ENCODE results near the gene MS4A15. TPM values are rescaled to one million over a fixed set of nuclear protein-coding genes. Genes with fewer than 3 reads are reported as not detected.

MS4A15 gene
- total RNA-seq, 2 experiments from 2014 or later: not detected

- H3K4me1 Mint-ChIP-seq (ENCODE audit: low read depth): no peaks in the 10 kb centered on the region
- POLR2A ChIA-PET: no interaction called here
- no peak overlapping the region for H3K27ac Mint-ChIP-seq
- H3K27me3 Mint-ChIP-seq (ENCODE audit: low read depth): peaks cover 7% of the 10 kb centered on the region
- no peak overlapping the region for H3K4me3 Mint-ChIP-seq
- no peaks in the 10 kb centered on the region for H3K36me3 Mint-ChIP-seq (ENCODE audit: low read depth)
- ATAC-seq (no peak), DNase-seq (no peak)
- CTCF ChIA-PET: no interaction called here
- H3K9me3 Mint-ChIP-seq (ENCODE audit: insufficient read depth): no peaks in the 10 kb centered on the region
Observed at GRCh38 chr11:60734279-60734678, 22.4 kb upstream of the MS4A15 start.

- no peaks in the 10 kb centered on the region for H3K4me1 Mint-ChIP-seq (ENCODE audit: low read depth)
- no peak for ATAC-seq
- no peak for DNase-seq
- ChIA-PET CTCF (no interaction called here), POLR2A (no interaction called here)
- H3K36me3 Mint-ChIP-seq (ENCODE audit: low read depth): no peaks in the 10 kb centered on the region
- no peaks in the 10 kb centered on the region for H3K9me3 Mint-ChIP-seq (ENCODE audit: insufficient read depth)
- H3K27me3 Mint-ChIP-seq (ENCODE audit: low read depth): peaks cover 11% of the 10 kb centered on the region
- H3K27ac Mint-ChIP-seq: no peak overlapping the region
- H3K4me3 Mint-ChIP-seq: no peak overlapping the region
Observed at GRCh38 chr11:60739114-60739513, 17.6 kb upstream of the MS4A15 start.

- no peaks in the 10 kb centered on the region for H3K4me1 Mint-ChIP-seq (ENCODE audit: low read depth)
- H3K36me3 Mint-ChIP-seq (ENCODE audit: low read depth): no peaks in the 10 kb centered on the region
- peaks cover 11% of the 10 kb centered on the region for H3K27me3 Mint-ChIP-seq (ENCODE audit: low read depth)
- CTCF ChIA-PET: no interaction called here
- H3K4me3 Mint-ChIP-seq: no peak overlapping the region
- H3K27ac Mint-ChIP-seq: no peak overlapping the region
- no peaks in the 10 kb centered on the region for H3K9me3 Mint-ChIP-seq (ENCODE audit: insufficient read depth)
- POLR2A ChIA-PET: no interaction called here
- DNase-seq (no peak), ATAC-seq (no peak)
Observed at GRCh38 chr11:60740573-60740972, 16.1 kb upstream of the MS4A15 start.

GRCh38 chr11:60741421-60741820, 15.2 kb upstream of the MS4A15 start:
- Mint-ChIP-seq H3K27me3 (ENCODE audit: low read depth) (peaks cover 9% of the 10 kb centered on the region), H3K4me1 (ENCODE audit: low read depth) (no peaks in the 10 kb centered on the region), H3K4me3 (no peak overlapping the region), H3K36me3 (ENCODE audit: low read depth) (no peaks in the 10 kb centered on the region), H3K27ac (no peak overlapping the region), H3K9me3 (ENCODE audit: insufficient read depth) (no peaks in the 10 kb centered on the region)
- CTCF ChIA-PET: no interaction called here
- no peak for DNase-seq
- POLR2A ChIA-PET: no interaction called here
- ATAC-seq: no peak

- Mint-ChIP-seq H3K36me3 (ENCODE audit: low read depth) (no peaks in the 10 kb centered on the region), H3K4me1 (ENCODE audit: low read depth) (no peaks in the 10 kb centered on the region), H3K27ac (no peak overlapping the region), H3K4me3 (no peak overlapping the region), H3K27me3 (ENCODE audit: low read depth) (peaks cover 7% of the 10 kb centered on the region), H3K9me3 (ENCODE audit: insufficient read depth) (no peaks in the 10 kb centered on the region)
- ChIA-PET CTCF (interaction anchor here (1.2 to 1.5 kb wide), 2 partner anchors 13 to 20 kb away, joined by 3 to 5 read pairs; partner anchors contain the start of gene MS4A15), POLR2A (no interaction called here)
- no peak for DNase-seq
- no peak for ATAC-seq
Observed at GRCh38 chr11:60743058-60743457, 13.6 kb upstream of the MS4A15 start.

- ATAC-seq (no peak), DNase-seq (no peak)
- POLR2A ChIA-PET: no interaction called here
- Mint-ChIP-seq H3K27me3 (ENCODE audit: low read depth) (peaks cover 7% of the 10 kb centered on the region), H3K9me3 (ENCODE audit: insufficient read depth) (no peaks in the 10 kb centered on the region), H3K36me3 (ENCODE audit: low read depth) (no peaks in the 10 kb centered on the region), H3K27ac (no peak overlapping the region), H3K4me1 (ENCODE audit: low read depth) (no peaks in the 10 kb centered on the region), H3K4me3 (no peak overlapping the region)
- CTCF ChIA-PET: interaction anchor here (1.2 to 1.5 kb wide), 2 partner anchors 12 to 19 kb away, joined by 3 to 5 read pairs; partner anchors contain the start of gene MS4A15
Observed at GRCh38 chr11:60744114-60744513, 12.6 kb upstream of the MS4A15 start.

- DNase-seq (no peak), ATAC-seq (no peak)
- Mint-ChIP-seq H3K4me1 (ENCODE audit: low read depth) (no peaks in the 10 kb centered on the region), H3K4me3 (no peak overlapping the region), H3K27ac (no peak overlapping the region), H3K27me3 (ENCODE audit: low read depth) (peaks cover 5% of the 10 kb centered on the region), H3K9me3 (ENCODE audit: insufficient read depth) (no peaks in the 10 kb centered on the region), H3K36me3 (ENCODE audit: low read depth) (no peaks in the 10 kb centered on the region)
- POLR2A ChIA-PET: no interaction called here
- CTCF ChIA-PET: no interaction called here
Observed at GRCh38 chr11:60747359-60747873, 9.3 kb upstream of the MS4A15 start.

- ChIA-PET POLR2A (no interaction called here), CTCF (no interaction called here)
- Mint-ChIP-seq H3K36me3 (ENCODE audit: low read depth) (no peaks in the 10 kb centered on the region), H3K9me3 (ENCODE audit: insufficient read depth) (no peaks in the 10 kb centered on the region), H3K4me3 (no peak overlapping the region), H3K27ac (no peak overlapping the region), H3K4me1 (ENCODE audit: low read depth) (no peaks in the 10 kb centered on the region), H3K27me3 (ENCODE audit: low read depth) (peaks cover 2% of the 10 kb centered on the region)
- DNase-seq (no peak), ATAC-seq (no peak)
Observed at GRCh38 chr11:60748225-60748624, 8.4 kb upstream of the MS4A15 start.

GRCh38 chr11:60748821-60749220, 7.8 kb upstream of the MS4A15 start:
- H3K9me3 Mint-ChIP-seq (ENCODE audit: insufficient read depth): no peaks in the 10 kb centered on the region

GRCh38 chr11:60750911-60751310, 5.8 kb upstream of the MS4A15 start:
- Mint-ChIP-seq H3K4me1 (ENCODE audit: low read depth) (no peaks in the 10 kb centered on the region), H3K36me3 (ENCODE audit: low read depth) (no peaks in the 10 kb centered on the region), H3K4me3 (no peak overlapping the region), H3K9me3 (ENCODE audit: insufficient read depth) (no peaks in the 10 kb centered on the region), H3K27me3 (ENCODE audit: low read depth) (peaks cover 2% of the 10 kb centered on the region), H3K27ac (no peak overlapping the region)
- ATAC-seq (no peak), DNase-seq (no peak)
- CTCF ChIA-PET: no interaction called here
- POLR2A ChIA-PET: no interaction called here

More at GRCh38 chr11:60748821-60749220, 7.8 kb upstream of the MS4A15 start:
- ChIA-PET CTCF (no interaction called here), POLR2A (no interaction called here)
- H3K4me1 Mint-ChIP-seq (ENCODE audit: low read depth): no peaks in the 10 kb centered on the region
- ATAC-seq: no peak
- no peaks in the 10 kb centered on the region for H3K36me3 Mint-ChIP-seq (ENCODE audit: low read depth)
- H3K4me3 Mint-ChIP-seq: no peak overlapping the region
- H3K27ac Mint-ChIP-seq: no peak overlapping the region
- DNase-seq: no peak
- peaks cover 2% of the 10 kb centered on the region for H3K27me3 Mint-ChIP-seq (ENCODE audit: low read depth)

GRCh38 chr11:60753309-60753708, 3.4 kb upstream of the MS4A15 start:
- H3K4me1 Mint-ChIP-seq (ENCODE audit: low read depth): no peaks in the 10 kb centered on the region
- no peak overlapping the region for H3K27ac Mint-ChIP-seq
- peaks cover 5% of the 10 kb centered on the region for H3K27me3 Mint-ChIP-seq (ENCODE audit: low read depth)
- CTCF ChIA-PET: interaction anchor here (1.1 kb wide), 1 partner anchor 390 kb away, joined by 3 read pairs; no protein-coding TSS in a partner anchor
- no peaks in the 10 kb centered on the region for H3K36me3 Mint-ChIP-seq (ENCODE audit: low read depth)
- no peaks in the 10 kb centered on the region for H3K9me3 Mint-ChIP-seq (ENCODE audit: insufficient read depth)
- POLR2A ChIA-PET: no interaction called here
- H3K4me3 Mint-ChIP-seq: no peak overlapping the region
- ATAC-seq (no peak), DNase-seq (no peak)

- Mint-ChIP-seq H3K4me1 (ENCODE audit: low read depth) (no peaks in the 10 kb centered on the region), H3K27ac (no peak overlapping the region), H3K4me3 (no peak overlapping the region), H3K9me3 (ENCODE audit: insufficient read depth) (no peaks in the 10 kb centered on the region), H3K27me3 (ENCODE audit: low read depth) (peaks cover 20% of the 10 kb centered on the region), H3K36me3 (ENCODE audit: low read depth) (no peaks in the 10 kb centered on the region)
- ChIA-PET CTCF (no interaction called here), POLR2A (no interaction called here)
- DNase-seq: no peak
- no peak for ATAC-seq
Observed at GRCh38 chr11:60754887-60755286, 1.8 kb upstream of the MS4A15 start.

- Mint-ChIP-seq H3K4me3 (no peak overlapping the region), H3K36me3 (ENCODE audit: low read depth) (no peaks in the 10 kb centered on the region), H3K27ac (no peak overlapping the region), H3K9me3 (ENCODE audit: insufficient read depth) (no peaks in the 10 kb centered on the region), H3K27me3 (ENCODE audit: low read depth) (peaks cover 32% of the 10 kb centered on the region), H3K4me1 (ENCODE audit: low read depth) (no peaks in the 10 kb centered on the region)
- DNase-seq (no peak), ATAC-seq (no peak)
- POLR2A ChIA-PET: no interaction called here
- CTCF ChIA-PET: interaction anchor here (1.2 to 1.4 kb wide), 3 partner anchors 8 to 394 kb away, joined by 3 to 9 read pairs (median 4); no protein-coding TSS in a partner anchor
Observed at GRCh38 chr11:60757231-60757800, 649 bp downstream of the MS4A15 start.
